NCI-H1417 treated with DMSO at 0.1 percent for 48 hours (cell line): ENCODE data around the gene UBN2.
"Not testable (repeated sequence)": the region's sequence is repeated elsewhere in the genome, so short reads cannot be mapped to it uniquely, and the experiment has no call there.

Experiments
- DNase-seq: peaks from one replicate; lab custom pipeline; 2025; lab: John Stamatoyannopoulos, UW

The UBN2 gene

GRCh38 chr7:139294951-139295575 lies 64.0 kb downstream of the UBN2 start:
- no peak for DNase-seq

DNA sequence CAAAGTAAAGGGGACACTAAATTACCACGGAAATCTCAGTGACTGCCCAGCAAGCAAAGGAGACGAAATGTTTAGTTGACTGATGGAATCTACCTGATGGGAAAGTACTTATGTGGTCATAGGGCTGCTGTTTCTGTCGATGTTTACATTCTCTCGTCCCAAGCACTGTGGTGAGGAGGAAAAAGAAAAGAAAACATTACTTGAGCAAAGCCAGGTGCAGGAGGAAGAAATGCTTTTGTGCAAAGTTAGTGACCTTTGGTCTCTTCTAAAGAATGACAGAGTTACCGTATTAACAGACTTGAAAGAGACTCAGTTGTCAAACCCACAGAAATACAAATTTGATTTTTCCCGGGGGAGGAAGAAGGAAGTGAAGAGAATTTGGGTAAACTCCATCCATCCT lies 66.8 kb downstream of the UBN2 start:
- no peak for DNase-seq

- DNase-seq: no peak
Observed at GRCh38 chr7:139299296-139299695, 68.3 kb downstream of the UBN2 start.

DNA sequence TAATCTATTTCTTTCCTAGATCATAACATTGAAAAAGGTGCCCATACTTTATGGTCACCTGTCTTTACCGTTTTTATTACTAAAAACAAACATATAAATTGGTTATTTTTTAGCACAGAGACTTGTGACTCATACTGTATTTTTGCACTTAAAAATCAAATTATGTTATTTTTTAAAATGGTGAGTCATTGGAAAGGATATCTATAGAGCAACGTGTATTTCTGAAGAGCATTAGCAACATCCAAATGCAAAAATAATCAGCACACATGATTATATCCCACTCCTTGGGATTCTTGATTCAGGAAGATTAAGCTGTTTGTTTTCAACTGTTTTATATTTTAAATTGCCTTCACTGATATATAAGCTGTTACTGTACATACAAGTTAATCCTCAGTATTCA lies 69.4 kb downstream of the UBN2 start:
- DNase-seq: no peak

- no peak for DNase-seq
Observed at GRCh38 chr7:139304517-139304916, 73.5 kb downstream of the UBN2 start.

GRCh38 chr7:139317939-139318505 lies 87.0 kb downstream of the UBN2 start:
- no peak for DNase-seq

GRCh38 chr7:139321071-139321745 lies 90.2 kb downstream of the UBN2 start:
- no peak for DNase-seq

GRCh38 chr7:139324709-139325108 lies 93.7 kb downstream of the UBN2 start:
- DNase-seq: not testable (repeated sequence)

- DNase-seq: no peak
Observed at GRCh38 chr7:139328375-139328774, 97.3 kb downstream of the UBN2 start.

GRCh38 chr7:139329119-139329518 lies 98.1 kb downstream of the UBN2 start:
- DNase-seq: no peak

GRCh38 chr7:139330333-139331030 lies 99.4 kb downstream of the UBN2 start:
- DNase-seq: no peak

DNA sequence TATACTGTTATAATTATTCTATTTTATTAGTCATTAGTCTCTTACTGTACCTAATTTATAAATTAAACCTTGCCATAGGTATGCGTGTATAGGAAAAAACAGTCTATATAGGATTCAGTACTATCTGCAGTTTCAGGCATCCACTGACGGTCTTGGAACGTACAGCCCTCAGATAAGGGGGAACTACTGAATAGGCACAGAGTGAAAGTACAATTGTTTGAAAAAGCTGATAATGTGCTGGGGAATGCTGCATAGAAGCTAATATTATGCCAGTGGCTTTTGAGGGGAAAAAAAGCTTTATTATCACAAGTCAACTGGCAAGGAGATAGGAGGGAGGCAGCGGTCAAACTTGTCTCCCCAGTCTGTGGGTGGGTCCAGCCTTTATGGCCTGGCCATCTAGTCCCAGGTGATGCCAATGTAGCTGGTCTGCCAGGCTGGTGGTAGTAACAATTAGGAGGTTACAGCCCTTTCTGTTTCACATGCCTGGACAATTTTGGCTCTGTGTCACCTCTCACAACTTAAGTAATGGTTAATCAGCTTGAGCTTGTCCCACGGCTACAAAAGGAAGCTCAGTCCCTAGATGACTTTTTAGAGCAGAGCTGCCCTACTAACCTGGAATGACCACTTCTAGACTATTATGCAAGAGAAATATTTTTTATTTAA lies 101.8 kb downstream of the UBN2 start:
- DNase-seq: no peak

DNA sequence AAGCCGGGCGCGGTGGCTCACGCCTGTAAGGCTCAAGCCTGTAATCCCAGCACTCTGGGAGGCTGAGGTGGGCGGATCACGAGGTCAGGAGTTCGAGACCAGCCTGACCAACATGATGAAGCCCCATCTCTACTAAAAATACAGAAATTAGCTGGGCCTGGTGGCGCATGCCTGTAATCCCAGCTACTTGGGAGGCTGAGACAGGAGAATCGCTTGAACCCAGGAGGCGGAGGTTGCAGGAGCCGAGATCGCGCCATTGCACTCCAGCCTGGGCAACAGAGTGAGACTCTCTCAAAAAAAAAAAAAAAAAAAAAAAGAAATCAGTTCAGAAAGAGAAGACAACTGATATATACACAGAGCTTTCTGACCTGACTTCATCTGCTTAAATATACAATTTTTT lies 102.4 kb downstream of the UBN2 start:
- DNase-seq: not testable (repeated sequence)

DNA sequence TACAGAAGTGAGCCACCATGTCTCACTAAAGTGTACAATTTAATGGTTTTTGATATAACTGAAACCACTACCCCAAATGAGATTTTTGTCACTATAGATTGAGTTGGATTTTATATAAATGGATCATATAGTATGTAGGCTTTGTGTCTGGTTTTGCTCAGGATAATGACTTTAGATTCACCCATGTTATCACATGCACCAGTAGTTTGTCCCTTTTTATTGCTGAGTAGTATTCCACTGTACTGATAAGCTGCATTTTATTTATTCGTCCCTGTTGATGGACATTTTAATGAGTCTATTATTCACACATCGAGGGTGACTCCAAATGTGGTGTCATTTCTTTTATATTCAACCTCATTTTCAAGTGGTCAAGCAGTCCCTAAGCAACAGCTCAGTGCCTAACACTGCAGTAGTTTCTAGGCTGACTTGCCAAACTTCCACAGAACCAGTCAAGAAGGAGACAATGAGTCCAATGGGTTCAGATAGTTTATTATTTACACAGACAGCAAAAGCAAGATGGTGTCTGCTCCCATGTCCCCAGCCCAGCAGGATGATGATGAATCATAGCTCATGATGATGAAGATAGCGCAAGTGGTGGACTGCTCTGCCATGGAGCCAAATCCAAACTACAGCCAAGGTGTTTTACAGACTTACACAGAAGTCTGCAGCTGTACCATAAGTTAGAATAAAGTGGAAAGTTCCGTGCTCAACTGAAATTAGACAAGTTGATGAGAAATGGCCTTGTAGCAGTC lies 103.5 kb downstream of the UBN2 start:
- DNase-seq: no peak

GRCh38 chr7:139339025-139339424 lies 108.0 kb downstream of the UBN2 start:
- no peak for DNase-seq

GRCh38 chr7:139339698-139340036 lies 108.6 kb downstream of the UBN2 start:
- DNase-seq: no peak

- DNase-seq: peak; percentile 99
Observed at GRCh38 chr7:139340037-139340807, 109.2 kb downstream of the UBN2 start.

DNA sequence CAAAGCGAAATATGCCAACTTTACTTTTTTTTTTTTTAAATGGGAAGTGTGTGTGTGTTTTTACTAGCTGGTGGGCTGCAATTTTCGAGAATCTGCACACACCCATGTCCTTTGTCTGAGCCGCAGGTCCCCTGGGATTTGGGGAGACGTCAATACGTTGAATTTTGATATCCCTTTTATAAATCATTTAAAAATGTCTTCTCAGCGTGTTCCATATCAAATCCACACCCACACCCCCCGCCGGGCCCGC lies 109.7 kb downstream of the UBN2 start:
- peak; percentile 90 for DNase-seq

DNA sequence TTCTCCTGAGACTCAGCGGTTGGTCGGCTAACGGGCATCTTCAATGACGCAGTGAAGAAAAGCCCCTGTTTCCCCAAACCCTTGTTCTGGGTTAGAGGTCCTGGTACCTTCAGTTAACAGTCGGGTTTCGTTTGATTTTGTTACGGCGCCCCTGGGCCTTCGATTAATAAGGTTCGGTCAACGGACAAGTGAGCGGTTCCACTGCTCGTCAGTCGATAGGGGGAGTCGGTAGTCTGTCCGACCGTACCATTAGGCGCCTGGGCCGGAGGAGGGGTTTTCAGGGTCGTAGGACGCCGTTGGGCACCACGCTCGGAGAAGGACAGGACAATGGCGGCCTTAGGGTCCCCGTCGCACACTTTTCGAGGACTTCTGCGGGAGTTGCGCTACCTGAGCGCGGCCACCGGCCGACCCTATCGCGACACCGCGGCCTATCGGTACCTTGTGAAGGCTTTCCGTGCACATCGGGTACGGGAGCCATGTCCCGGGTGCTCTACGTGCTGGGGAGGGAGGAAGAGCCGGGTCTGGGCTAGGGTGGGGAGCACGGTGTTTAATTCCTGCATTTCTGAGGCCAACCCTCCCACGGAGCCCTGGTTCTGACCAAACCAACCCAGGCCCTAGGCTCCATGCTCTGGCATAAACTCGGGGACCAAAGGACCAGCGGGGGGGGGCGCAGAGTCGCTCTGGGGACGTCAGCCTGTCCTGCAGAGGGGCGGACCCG lies 110.2 kb downstream of the UBN2 start, which contains the start of gene FMC1:
TSS of gene FMC1 (plus strand) at position 280 of the 718 bp plus-strand sequence. CDS start at position 328, 48 bp downstream.
- peak; percentile 76 for DNase-seq

GRCh38 chr7:139341776-139342226 lies 110.8 kb downstream of the UBN2 start:
- no peak for DNase-seq
